ENCODE measurements around the gene ESCO1. TPM values are rescaled to one million over a fixed set of nuclear protein-coding genes. Genes with fewer than 3 reads are reported as not detected.

The ESCO1 gene
- total and polyA plus RNA-seq, 8 donors, result 5.3 to 10.5 (median 6.4) TPM

- FAIRE-seq, result no peak
- no peak for DNase-seq
- peaks cover 0 to 26% (median 0%) of the 10 kb centered on the region in 3 donors for H3K36me3 ChIP-seq
These were observed 24.8 kb downstream of the ESCO1 start for GRCh38 chr18:21575656-21576055.

GRCh38 chr18:21571772-21572171, 28.7 kb downstream of the ESCO1 start:
- H3K27me3 ChIP-seq, result no peaks in the 10 kb centered on the region
- ATAC-seq (no peak), FAIRE-seq (no peak), DNase-seq (no peak)
- TF ChIP-seq CTCF (IDR thresholded peaks at IDR 0.05), result no peak
- H3K27ac ChIP-seq, result no peak overlapping the region
- no peaks in the 10 kb centered on the region for H3K9me3 ChIP-seq
- H3K4me1 ChIP-seq, result no peaks in the 10 kb centered on the region
- intact Hi-C loops (cut with DNase I), result no loop called here
- peaks cover 0 to 31% (median 0%) of the 10 kb centered on the region in 3 donors for H3K36me3 ChIP-seq
- no peak overlapping the region for H3K4me3 ChIP-seq

More at GRCh38 chr18:21575656-21576055, 24.8 kb downstream of the ESCO1 start:
- no peak for TF ChIP-seq CTCF (IDR thresholded peaks at IDR 0.05)
- Histone ChIP-seq H3K4me3 (no peak overlapping the region), H3K9me3 (no peaks in the 10 kb centered on the region), H3K27ac (no peak overlapping the region), H3K4me1 (no peaks in the 10 kb centered on the region), H3K27me3 (no peaks in the 10 kb centered on the region)
- no peak for ATAC-seq
- intact Hi-C loops (cut with DNase I), result no loop called here
- WGBS, 2 donors, result 92 to 94% methylated on average over 4 of the region's 4 CpGs

GRCh38 chr18:21559195-21559594, 41.3 kb downstream of the ESCO1 start:
- ATAC-seq, result no peak
- Histone ChIP-seq H3K36me3 (peaks cover 0 to 34% (median 4%) of the 10 kb centered on the region in 3 donors), H3K4me1 (no peaks in the 10 kb centered on the region), H3K9me3 (no peaks in the 10 kb centered on the region), H3K27ac (no peak overlapping the region), H3K27me3 (no peaks in the 10 kb centered on the region), H3K4me3 (no peak overlapping the region)
- no peak for TF ChIP-seq CTCF (IDR thresholded peaks at IDR 0.05)
- no peak for DNase-seq
- intact Hi-C loops (cut with DNase I), result no loop called here
- no peak for FAIRE-seq

- 44 to 59% methylated on average over 6 of the region's 6 CpGs for WGBS, 2 donors
- intact Hi-C loops (cut with DNase I), result no loop called here
- H3K4me3 ChIP-seq, result no peak overlapping the region
- H3K27ac ChIP-seq, result peak overlapping the region in 2 of 4 donors; percentile 13 to 53
- DNase-seq (peak in 3 of 6 donors; percentile 18 to 61 (median 45)), FAIRE-seq (no peak), ATAC-seq (peak; percentile 59 to 83 (median 66))
- no peaks in the 10 kb centered on the region for H3K9me3 ChIP-seq
- no peaks in the 10 kb centered on the region for H3K27me3 ChIP-seq
- no peak for TF ChIP-seq CTCF (IDR thresholded peaks at IDR 0.05)
- H3K4me1 ChIP-seq, result no peaks in the 10 kb centered on the region
- peaks cover 0 to 21% (median 0%) of the 10 kb centered on the region in 3 donors for H3K36me3 ChIP-seq
These were observed 42.8 kb downstream of the ESCO1 start for GRCh38 chr18:21557607-21558253.

GRCh38 chr18:21550510-21550970, 50.0 kb downstream of the ESCO1 start:
- no peak for DNase-seq
- no peaks in the 10 kb centered on the region for H3K36me3 ChIP-seq
- H3K27me3 ChIP-seq, result no peaks in the 10 kb centered on the region
- FAIRE-seq, result no peak
- H3K4me3 ChIP-seq, result no peak overlapping the region
- H3K27ac ChIP-seq, result no peak overlapping the region
- no peak for ATAC-seq
- intact Hi-C loops (cut with DNase I), result no loop called here
- no peaks in the 10 kb centered on the region for H3K9me3 ChIP-seq
- 91 to 92% methylated on average over 11 of the region's 11 CpGs for WGBS, 2 donors
- no peaks in the 10 kb centered on the region for H3K4me1 ChIP-seq
- no peak for TF ChIP-seq CTCF (IDR thresholded peaks at IDR 0.05)

Measured in pancreas (tissue), 10 donors.